Measurements from ENCODE around the gene TMF1. TPM values are rescaled to one million over a fixed set of nuclear protein-coding genes. Genes with fewer than 3 reads are reported as not detected.

TMF1 gene, protein sequence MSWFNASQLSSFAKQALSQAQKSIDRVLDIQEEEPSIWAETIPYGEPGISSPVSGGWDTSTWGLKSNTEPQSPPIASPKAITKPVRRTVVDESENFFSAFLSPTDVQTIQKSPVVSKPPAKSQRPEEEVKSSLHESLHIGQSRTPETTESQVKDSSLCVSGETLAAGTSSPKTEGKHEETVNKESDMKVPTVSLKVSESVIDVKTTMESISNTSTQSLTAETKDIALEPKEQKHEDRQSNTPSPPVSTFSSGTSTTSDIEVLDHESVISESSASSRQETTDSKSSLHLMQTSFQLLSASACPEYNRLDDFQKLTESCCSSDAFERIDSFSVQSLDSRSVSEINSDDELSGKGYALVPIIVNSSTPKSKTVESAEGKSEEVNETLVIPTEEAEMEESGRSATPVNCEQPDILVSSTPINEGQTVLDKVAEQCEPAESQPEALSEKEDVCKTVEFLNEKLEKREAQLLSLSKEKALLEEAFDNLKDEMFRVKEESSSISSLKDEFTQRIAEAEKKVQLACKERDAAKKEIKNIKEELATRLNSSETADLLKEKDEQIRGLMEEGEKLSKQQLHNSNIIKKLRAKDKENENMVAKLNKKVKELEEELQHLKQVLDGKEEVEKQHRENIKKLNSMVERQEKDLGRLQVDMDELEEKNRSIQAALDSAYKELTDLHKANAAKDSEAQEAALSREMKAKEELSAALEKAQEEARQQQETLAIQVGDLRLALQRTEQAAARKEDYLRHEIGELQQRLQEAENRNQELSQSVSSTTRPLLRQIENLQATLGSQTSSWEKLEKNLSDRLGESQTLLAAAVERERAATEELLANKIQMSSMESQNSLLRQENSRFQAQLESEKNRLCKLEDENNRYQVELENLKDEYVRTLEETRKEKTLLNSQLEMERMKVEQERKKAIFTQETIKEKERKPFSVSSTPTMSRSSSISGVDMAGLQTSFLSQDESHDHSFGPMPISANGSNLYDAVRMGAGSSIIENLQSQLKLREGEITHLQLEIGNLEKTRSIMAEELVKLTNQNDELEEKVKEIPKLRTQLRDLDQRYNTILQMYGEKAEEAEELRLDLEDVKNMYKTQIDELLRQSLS
- 3.2 and 4.3 TPM in 2 replicates for polyA plus RNA-seq (2012; rRNA removed)
- 4.8 and 5.7 TPM in 2 replicates for polyA plus RNA-seq (2012; cell fraction: cytosol; rRNA removed)
- polyA plus RNA-seq (2012; cell fraction: nucleus; rRNA removed) = 5.4 and 9.2 TPM in 2 replicates

DNA sequence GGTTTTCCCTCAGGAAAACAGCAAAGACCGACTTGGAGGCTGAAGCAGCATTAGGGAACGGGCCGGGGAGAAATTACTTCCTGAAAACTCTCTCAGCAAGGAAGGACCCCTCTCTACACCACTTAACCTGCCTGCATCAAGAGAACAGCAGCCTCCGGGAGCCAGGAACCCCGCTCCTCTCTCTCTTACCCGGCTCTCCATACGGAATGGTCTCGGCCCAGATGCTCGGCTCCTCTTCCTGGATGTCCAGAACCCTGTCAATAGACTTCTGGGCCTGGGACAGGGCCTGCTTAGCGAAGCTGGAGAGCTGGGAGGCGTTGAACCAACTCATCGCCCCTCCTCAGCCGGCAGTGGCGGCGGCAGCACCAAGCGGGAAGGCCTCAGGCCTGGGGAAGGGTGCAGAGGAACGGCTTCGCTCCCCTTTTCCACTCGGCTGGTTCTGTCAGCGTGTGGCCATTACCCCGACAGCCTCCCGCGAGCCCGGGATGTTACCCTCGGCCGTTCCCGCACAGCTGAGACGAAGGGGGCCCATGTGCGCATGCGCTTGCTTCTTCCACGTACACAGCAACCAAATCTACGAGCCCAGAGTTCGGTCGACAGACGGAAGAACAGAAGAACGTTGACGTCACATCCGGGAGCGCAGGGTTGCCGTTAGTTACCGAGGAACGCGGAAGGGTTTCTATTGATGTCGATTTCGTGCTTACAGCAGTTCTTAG, at the start of gene TMF1:
Gene TMF1 (minus strand): TSS at position 578 of the 716 bp plus-strand sequence. CDS start 247 bp downstream, at position 331.
- Histone ChIP-seq H3K27me3 (ENCODE audit: insufficient read depth) (no peaks in the 10 kb centered on the region), H2AFZ (ENCODE audit: low read depth) (peak within 1 kb of the TSS; percentile 66; the same call in 1 of the 2 replicates), H3K9ac (peak within 1 kb of the TSS; percentile 95), H3K4me2 (peak within 1 kb of the TSS; percentile 96), H3K4me1 (ENCODE audit: control insufficient read depth in 1 of 2, insufficient read depth in 2 of 2, low read depth in 1 of 2, low read length in 1 of 2) (peaks cover 0 to 2% of the 10 kb centered on the region in 2 experiments; a peak in 2 of 4 replicates), H3K36me3 (replicated peaks in 1 of 2; ENCODE audit: control insufficient read depth in 1 of 2, insufficient read depth in 2 of 2, low read length in 1 of 2) (peaks cover 45 to 48% of the 10 kb centered on the region in 2 experiments), H3F3A (replicated peaks; ENCODE audit: insufficient read depth) (peaks cover 17% of the 10 kb centered on the region), H4K20me1 (ENCODE audit: insufficient read depth) (peaks cover 20% of the 10 kb centered on the region), H3K9me3 (no peaks in the 10 kb centered on the region), H3K79me2 (ENCODE audit: insufficient read depth) (peaks cover 51% of the 10 kb centered on the region), H3K9me2 (no peaks in the 10 kb centered on the region), H3K4me3 (ENCODE audit: low read depth in 2 of 2, low read length in 1 of 2) (peak within 1 kb of the TSS; percentile 68 to 90), H3K27ac (ENCODE audit: low read depth in 2 of 2, low read length in 1 of 2) (peak within 1 kb of the TSS; percentile 92 to 93)
- ChIA-PET CTCF (interaction anchor here (0.6 to 2.0 kb wide), 3 partner anchors 39 to 68 kb away, joined by 3 to 4 read pairs (median 3); no protein-coding TSS in a partner anchor), POLR2A (interaction anchor here (0.7 to 1.7 kb wide), 5 partner anchors 9 to 38 kb away, joined by 3 to 5 read pairs (median 4); partner anchors contain the start of genes ARL6IP5 and EOGT)
- WGBS (ENCODE audit: low lambda C conversion rate) = 0% methylated on average over 18 of the region's 45 CpGs
- peak; percentile 90 for DNase-seq
- TF ChIP-seq TEAD4 (IDR thresholded peaks at IDR 0.05; ENCODE audit: borderline replicate concordance, insufficient read depth) (0 out of 2 replicates have a peak, but pooled peaks have one; percentile 7), MXI1 (IDR thresholded peaks at IDR 0.05; ENCODE audit: low read depth, low read length) (peak; percentile 68), JUND (IDR thresholded peaks at IDR 0.05) (no peak), POLR2AphosphoS5 (IDR thresholded peaks at IDR 0.05; ENCODE audit: low read depth, low read length) (peak; percentile 91; the same call in 1 of the 2 replicates), REST (IDR thresholded peaks at IDR 0.05; ENCODE audit: low read depth, low read length) (no peak), TCF12 (IDR thresholded peaks at IDR 0.05) (no peak), TAF1 (IDR thresholded peaks at IDR 0.05; ENCODE audit: borderline replicate concordance, low read depth, low read length) (no peak; the same call in 1 of the 2 replicates), FOXM1 (IDR thresholded peaks at IDR 0.05; ENCODE audit: low read depth) (no peak), EZH2phosphoT487 (IDR thresholded peaks at IDR 0.05; ENCODE audit: borderline replicate concordance, low read depth) (no peak), YY1 (IDR thresholded peaks at IDR 0.05; ENCODE audit: low read depth) (0 out of 2 replicates have a peak, but pooled peaks have one; percentile 66), FOXJ3 (CRISPR knock-in tag; IDR thresholded peaks at IDR 0.05) (no peak), EP300 (IDR thresholded peaks at IDR 0.05; ENCODE audit: borderline replicate concordance in 1 of 2, low read depth in 1 of 2, low read length in 1 of 2) (no peak), RXRA (IDR thresholded peaks at IDR 0.05; ENCODE audit: borderline replicate concordance, low read depth) (no peak), NFIC (IDR thresholded peaks at IDR 0.05; ENCODE audit: borderline replicate concordance) (no peak), RAD21 (IDR thresholded peaks at IDR 0.05; ENCODE audit: low read length) (no peak), SIN3A (IDR thresholded peaks at IDR 0.05; ENCODE audit: borderline replicate concordance, low read depth, low read length) (peak; percentile 82; the same call in 1 of the 2 replicates)
- TF ChIP-seq, protein P1, sequence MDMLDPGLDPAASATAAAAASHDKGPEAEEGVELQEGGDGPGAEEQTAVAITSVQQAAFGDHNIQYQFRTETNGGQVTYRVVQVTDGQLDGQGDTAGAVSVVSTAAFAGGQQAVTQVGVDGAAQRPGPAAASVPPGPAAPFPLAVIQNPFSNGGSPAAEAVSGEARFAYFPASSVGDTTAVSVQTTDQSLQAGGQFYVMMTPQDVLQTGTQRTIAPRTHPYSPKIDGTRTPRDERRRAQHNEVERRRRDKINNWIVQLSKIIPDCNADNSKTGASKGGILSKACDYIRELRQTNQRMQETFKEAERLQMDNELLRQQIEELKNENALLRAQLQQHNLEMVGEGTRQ (IDR thresholded peaks at IDR 0.05; ENCODE audit: borderline replicate concordance, low read depth, low read length) = no peak
- TF ChIP-seq, protein P2, sequence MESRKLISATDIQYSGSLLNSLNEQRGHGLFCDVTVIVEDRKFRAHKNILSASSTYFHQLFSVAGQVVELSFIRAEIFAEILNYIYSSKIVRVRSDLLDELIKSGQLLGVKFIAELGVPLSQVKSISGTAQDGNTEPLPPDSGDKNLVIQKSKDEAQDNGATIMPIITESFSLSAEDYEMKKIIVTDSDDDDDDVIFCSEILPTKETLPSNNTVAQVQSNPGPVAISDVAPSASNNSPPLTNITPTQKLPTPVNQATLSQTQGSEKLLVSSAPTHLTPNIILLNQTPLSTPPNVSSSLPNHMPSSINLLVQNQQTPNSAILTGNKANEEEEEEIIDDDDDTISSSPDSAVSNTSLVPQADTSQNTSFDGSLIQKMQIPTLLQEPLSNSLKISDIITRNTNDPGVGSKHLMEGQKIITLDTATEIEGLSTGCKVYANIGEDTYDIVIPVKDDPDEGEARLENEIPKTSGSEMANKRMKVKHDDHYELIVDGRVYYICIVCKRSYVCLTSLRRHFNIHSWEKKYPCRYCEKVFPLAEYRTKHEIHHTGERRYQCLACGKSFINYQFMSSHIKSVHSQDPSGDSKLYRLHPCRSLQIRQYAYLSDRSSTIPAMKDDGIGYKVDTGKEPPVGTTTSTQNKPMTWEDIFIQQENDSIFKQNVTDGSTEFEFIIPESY (IDR thresholded peaks at IDR 0.05; ENCODE audit: borderline replicate concordance, low read depth) = no peak
- TF ChIP-seq, protein P3, sequence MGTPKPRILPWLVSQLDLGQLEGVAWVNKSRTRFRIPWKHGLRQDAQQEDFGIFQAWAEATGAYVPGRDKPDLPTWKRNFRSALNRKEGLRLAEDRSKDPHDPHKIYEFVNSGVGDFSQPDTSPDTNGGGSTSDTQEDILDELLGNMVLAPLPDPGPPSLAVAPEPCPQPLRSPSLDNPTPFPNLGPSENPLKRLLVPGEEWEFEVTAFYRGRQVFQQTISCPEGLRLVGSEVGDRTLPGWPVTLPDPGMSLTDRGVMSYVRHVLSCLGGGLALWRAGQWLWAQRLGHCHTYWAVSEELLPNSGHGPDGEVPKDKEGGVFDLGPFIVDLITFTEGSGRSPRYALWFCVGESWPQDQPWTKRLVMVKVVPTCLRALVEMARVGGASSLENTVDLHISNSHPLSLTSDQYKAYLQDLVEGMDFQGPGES (IDR thresholded peaks at IDR 0.05; ENCODE audit: low read depth, low read length) = no peak
